AG04449 (cell line): ENCODE results near the gene CFTR.

Experiments
- CTCF ChIA-PET: fragments of 350-600 bp; formaldehyde crosslinking; extraction: SDS; loops from one replicate; lab custom pipeline; 2021; ENCODE audit warnings: antibody characterized with exemption; lab: Yijun Ruan, JAX
- POLR2A ChIA-PET: fragments of 400-600, 350-600 bp; formaldehyde crosslinking; extraction: SDS; loops from one replicate; lab custom pipeline; 2020; ENCODE audit warnings: antibody characterized with exemption, inconsistent platforms; lab: Yijun Ruan, JAX
- DNase-seq: peaks from one replicate; pipeline ENCODE4 v3.0.0-alpha.2; 2010; ENCODE audit warnings: low read depth, low spot score
- H3K4me3 ChIP-seq: 2 replicates; pipeline ENCODE4 v1.5.1; 2011; ENCODE audit warnings: low read depth, mild to moderate bottlenecking, control low read depth, low read length
- TF ChIP-seq, protein P1 (sequence below): IDR thresholded peaks from one replicate; pipeline ENCODE4 v1.5.1; 2011; ENCODE audit warnings: mild to moderate bottlenecking, moderate library complexity, low read length, control low read depth, inconsistent platforms; ENCODE audit not compliant: insufficient read depth; ENCODE audit errors: missing control alignments

CFTR gene

DNA sequence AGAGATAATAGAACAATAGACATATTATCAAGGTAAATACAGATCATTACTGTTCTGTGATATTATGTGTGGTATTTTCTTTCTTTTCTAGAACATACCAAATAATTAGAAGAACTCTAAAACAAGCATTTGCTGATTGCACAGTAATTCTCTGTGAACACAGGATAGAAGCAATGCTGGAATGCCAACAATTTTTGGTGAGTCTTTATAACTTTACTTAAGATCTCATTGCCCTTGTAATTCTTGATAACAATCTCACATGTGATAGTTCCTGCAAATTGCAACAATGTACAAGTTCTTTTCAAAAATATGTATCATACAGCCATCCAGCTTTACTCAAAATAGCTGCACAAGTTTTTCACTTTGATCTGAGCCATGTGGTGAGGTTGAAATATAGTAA, 185.5 kb downstream of the CFTR start:
- no peak overlapping the region for H3K4me3 ChIP-seq
- CTCF ChIA-PET, result no interaction called here
- POLR2A ChIA-PET, result no interaction called here
- TF ChIP-seq, protein P1, sequence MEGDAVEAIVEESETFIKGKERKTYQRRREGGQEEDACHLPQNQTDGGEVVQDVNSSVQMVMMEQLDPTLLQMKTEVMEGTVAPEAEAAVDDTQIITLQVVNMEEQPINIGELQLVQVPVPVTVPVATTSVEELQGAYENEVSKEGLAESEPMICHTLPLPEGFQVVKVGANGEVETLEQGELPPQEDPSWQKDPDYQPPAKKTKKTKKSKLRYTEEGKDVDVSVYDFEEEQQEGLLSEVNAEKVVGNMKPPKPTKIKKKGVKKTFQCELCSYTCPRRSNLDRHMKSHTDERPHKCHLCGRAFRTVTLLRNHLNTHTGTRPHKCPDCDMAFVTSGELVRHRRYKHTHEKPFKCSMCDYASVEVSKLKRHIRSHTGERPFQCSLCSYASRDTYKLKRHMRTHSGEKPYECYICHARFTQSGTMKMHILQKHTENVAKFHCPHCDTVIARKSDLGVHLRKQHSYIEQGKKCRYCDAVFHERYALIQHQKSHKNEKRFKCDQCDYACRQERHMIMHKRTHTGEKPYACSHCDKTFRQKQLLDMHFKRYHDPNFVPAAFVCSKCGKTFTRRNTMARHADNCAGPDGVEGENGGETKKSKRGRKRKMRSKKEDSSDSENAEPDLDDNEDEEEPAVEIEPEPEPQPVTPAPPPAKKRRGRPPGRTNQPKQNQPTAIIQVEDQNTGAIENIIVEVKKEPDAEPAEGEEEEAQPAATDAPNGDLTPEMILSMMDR, result no peak
- peak; percentile 9 for DNase-seq

DNA sequence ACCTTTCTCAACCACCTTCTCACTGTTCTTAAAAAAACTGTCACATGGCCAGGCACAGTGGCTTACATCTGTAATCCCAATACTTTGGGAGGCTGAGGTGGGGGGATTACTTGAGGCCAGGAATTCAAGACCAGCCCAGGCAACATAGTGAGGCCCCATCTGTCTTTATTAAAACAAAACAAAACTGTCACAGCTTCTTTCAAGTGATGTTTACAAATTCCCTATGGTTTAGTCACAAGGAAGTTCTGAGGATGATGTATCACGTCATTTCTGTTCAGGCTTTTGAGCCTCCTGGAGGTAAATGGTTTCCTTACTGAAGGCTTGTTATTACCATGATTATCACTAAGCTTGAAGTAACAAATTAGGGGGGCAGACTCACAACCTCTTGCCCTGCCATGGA, 186.2 kb downstream of the CFTR start:
- ChIA-PET POLR2A (no interaction called here), CTCF (no interaction called here)
- H3K4me3 ChIP-seq, result no peak overlapping the region
- TF ChIP-seq, protein P1, result no peak
- no peak for DNase-seq

DNA sequence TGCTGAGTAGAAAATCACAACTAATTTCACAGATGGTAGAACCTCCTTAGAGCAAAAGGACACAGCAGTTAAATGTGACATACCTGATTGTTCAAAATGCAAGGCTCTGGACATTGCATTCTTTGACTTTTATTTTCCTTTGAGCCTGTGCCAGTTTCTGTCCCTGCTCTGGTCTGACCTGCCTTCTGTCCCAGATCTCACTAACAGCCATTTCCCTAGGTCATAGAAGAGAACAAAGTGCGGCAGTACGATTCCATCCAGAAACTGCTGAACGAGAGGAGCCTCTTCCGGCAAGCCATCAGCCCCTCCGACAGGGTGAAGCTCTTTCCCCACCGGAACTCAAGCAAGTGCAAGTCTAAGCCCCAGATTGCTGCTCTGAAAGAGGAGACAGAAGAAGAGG, 186.9 kb downstream of the CFTR start:
- no peak overlapping the region for H3K4me3 ChIP-seq
- POLR2A ChIA-PET, result no interaction called here
- CTCF ChIA-PET, result interaction anchor here (1.0 kb wide), 1 partner anchor 49 kb away, joined by 3 read pairs; no protein-coding TSS in a partner anchor
- TF ChIP-seq, protein P1, result no peak
- DNase-seq, result no peak

DNA sequence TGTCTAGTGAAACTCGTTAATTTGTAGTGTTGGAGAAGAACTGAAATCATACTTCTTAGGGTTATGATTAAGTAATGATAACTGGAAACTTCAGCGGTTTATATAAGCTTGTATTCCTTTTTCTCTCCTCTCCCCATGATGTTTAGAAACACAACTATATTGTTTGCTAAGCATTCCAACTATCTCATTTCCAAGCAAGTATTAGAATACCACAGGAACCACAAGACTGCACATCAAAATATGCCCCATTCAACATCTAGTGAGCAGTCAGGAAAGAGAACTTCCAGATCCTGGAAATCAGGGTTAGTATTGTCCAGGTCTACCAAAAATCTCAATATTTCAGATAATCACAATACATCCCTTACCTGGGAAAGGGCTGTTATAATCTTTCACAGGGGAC, 187.6 kb downstream of the CFTR start:
- POLR2A ChIA-PET, result no interaction called here
- H3K4me3 ChIP-seq, result no peak overlapping the region
- TF ChIP-seq, protein P1, result no peak
- CTCF ChIA-PET, result interaction anchor here (0.5 to 1.0 kb wide), 2 partner anchors 39 to 48 kb away, joined by 3 read pairs; no protein-coding TSS in a partner anchor
- no peak for DNase-seq

DNA sequence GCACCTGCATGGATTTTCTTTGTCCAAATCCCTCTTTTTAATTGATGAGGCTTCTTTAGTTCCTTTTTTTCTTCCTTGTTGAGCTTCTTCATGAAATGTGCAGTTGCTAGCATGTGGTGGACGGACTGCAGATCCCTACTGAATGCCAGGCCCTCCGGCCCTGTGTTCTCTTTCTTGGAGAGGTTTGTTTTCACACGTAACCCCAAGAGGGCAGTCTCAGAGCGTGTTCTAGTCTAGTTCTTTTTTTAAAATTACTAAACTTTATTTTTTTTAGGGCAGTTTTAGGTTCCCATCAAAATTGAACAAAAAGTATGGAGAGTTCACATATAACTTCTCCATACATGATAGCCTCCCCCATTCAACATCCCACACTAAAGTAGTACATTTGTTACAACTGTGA, 190.0 kb downstream of the CFTR start:
- ChIA-PET POLR2A (no interaction called here), CTCF (interaction anchor here (0.8 kb wide), 1 partner anchor 46 kb away, joined by 3 read pairs; no protein-coding TSS in a partner anchor)
- TF ChIP-seq, protein P1, result no peak
- no peak for DNase-seq
- no peak overlapping the region for H3K4me3 ChIP-seq

DNA sequence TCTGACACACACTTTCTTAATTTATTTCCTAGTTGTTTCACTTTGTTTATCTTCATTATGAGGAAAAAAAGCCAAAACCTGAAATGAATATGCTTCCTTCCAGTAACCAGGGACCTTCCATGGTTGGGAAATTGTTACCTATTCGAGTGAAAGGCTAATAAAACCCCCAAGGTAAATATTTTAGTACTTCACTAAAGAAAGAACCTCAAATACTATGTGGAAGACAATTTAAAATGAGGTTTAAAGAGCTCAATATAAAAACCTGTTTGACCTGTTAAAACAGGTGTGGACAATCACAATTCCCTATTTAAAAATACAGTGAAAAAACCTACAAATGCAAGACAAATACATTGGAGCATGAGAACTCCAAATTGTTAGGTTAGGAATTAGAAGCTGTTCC, 192.6 kb downstream of the CFTR start:
- DNase-seq, result no peak
- CTCF ChIA-PET, result interaction anchor here (0.9 kb wide), 1 partner anchor 10 kb away, joined by 3 read pairs; no protein-coding TSS in a partner anchor
- POLR2A ChIA-PET, result no interaction called here

More for the DNA sequence above, 192.6 kb downstream of the CFTR start:
- no peak overlapping the region for H3K4me3 ChIP-seq
- TF ChIP-seq, protein P1, result no peak
